OCI-LY1 (cell line): ENCODE data around the gene ADGRA3.

Experiments
- H2AFZ ChIP-seq: fragments of 200-600 bp; sonication (generic), shearing (Covaris generic); 2 replicates; pipeline ENCODE4 v1.6.0; 2014; ENCODE audit warnings: antibody characterized with exemption, mild to moderate bottlenecking, low read length
- H3F3A ChIP-seq: fragments of 200-600 bp; sonication (generic), shearing (Covaris generic); 2 replicates; pipeline ENCODE4 v1.6.0; 2014; ENCODE audit warnings: mild to moderate bottlenecking, antibody characterized with exemption, low read length, moderate library complexity; ENCODE audit not compliant: insufficient read depth
- H3K27ac ChIP-seq: fragments of 200-600 bp; sonication (generic); 2 replicates; pipeline ENCODE4 v1.5.1; 2014; ENCODE audit warnings: low read length, mixed run types, mild to moderate bottlenecking, low read depth; ENCODE audit not compliant: poor library complexity, severe bottlenecking
- H3K27me3 ChIP-seq: fragments of 200-600 bp; sonication (generic); 2 replicates; pipeline ENCODE4 v1.6.0; 2014; ENCODE audit warnings: antibody characterized with exemption, mild to moderate bottlenecking, low read length, moderate library complexity; ENCODE audit not compliant: insufficient read depth
- H3K36me3 ChIP-seq: fragments of 200-600 bp; sonication (generic); 2 replicates; pipeline ENCODE4 v1.6.1; 2014; ENCODE audit warnings: mild to moderate bottlenecking, antibody characterized with exemption, low read length, moderate library complexity, mixed read lengths; ENCODE audit not compliant: insufficient read depth
- H3K4me1 ChIP-seq: fragments of 200-600 bp; sonication (generic); 2 replicates; pipeline ENCODE4 v1.5.1; 2014; ENCODE audit warnings: mild to moderate bottlenecking, low read length, moderate library complexity; ENCODE audit not compliant: insufficient read depth, severe bottlenecking
- H3K4me2 ChIP-seq: fragments of 200-600 bp; sonication (generic), shearing (Covaris generic); 2 replicates; pipeline ENCODE4 v1.6.1; 2014; ENCODE audit warnings: low read length
- H3K4me3 ChIP-seq: fragments of 200-600 bp; sonication (generic); 2 replicates; pipeline ENCODE4 v1.5.1; 2014; ENCODE audit warnings: low read length, low read depth, mild to moderate bottlenecking, mixed read lengths; ENCODE audit not compliant: poor library complexity, severe bottlenecking
- H3K79me2 ChIP-seq: fragments of 200-600 bp; shearing (Covaris generic); 2 replicates; pipeline ENCODE4 v1.6.1; 2016; ENCODE audit warnings: mixed run types, low read length, mixed read lengths; ENCODE audit not compliant: insufficient read depth
- H3K9ac ChIP-seq: fragments of 200-600 bp; sonication (generic), shearing (Covaris generic); 2 replicates; pipeline ENCODE4 v1.6.1; 2014; ENCODE audit warnings: mild to moderate bottlenecking, low read length, mixed read lengths
- H3K9me2 ChIP-seq: fragments of 200-600 bp; sonication (generic), shearing (Covaris generic); 2 replicates; pipeline ENCODE4 v1.6.1; 2014; ENCODE audit warnings: low read depth, mild to moderate bottlenecking, low read length, mixed read lengths
- H3K9me3 ChIP-seq: fragments of 200-600 bp; shearing (Covaris generic); 2 replicates; pipeline ENCODE4 v1.6.1; 2014; ENCODE audit warnings: low read length, mixed read lengths
- H4K20me1 ChIP-seq: fragments of 200-600 bp; sonication (generic), shearing (Covaris generic); 2 replicates; pipeline ENCODE4 v1.6.0; 2016; ENCODE audit warnings: mild to moderate bottlenecking, low read length; ENCODE audit not compliant: insufficient read depth
- EZH2 ChIP-seq: fragments of 200-600 bp; sonication (generic), shearing (Covaris generic); IDR thresholded peaks from 2 replicates; pipeline ENCODE4 v1.8.0; 2017; ENCODE audit warnings: borderline replicate concordance, mixed run types, mild to moderate bottlenecking, antibody characterized with exemption, low read length, moderate library complexity, mixed read lengths
- TF ChIP-seq, protein P1 (sequence below): fragments of 200-600 bp; sonication (generic), shearing (Covaris generic); IDR thresholded peaks from 2 replicates; pipeline ENCODE4 v1.5.1; 2017; ENCODE audit warnings: mild to moderate bottlenecking, antibody characterized with exemption, low read length, moderate library complexity, mixed read lengths

Gene ADGRA3

GRCh38 chr4:22496165-22496813 is 19.6 kb downstream of the ADGRA3 start:
- Histone ChIP-seq H3K4me2 (no peak overlapping the region), H3K36me3 (no peaks in the 10 kb centered on the region), H3F3A (no peaks in the 10 kb centered on the region), H2AFZ (no peak overlapping the region), H3K9ac (no peak overlapping the region), H3K27ac (no peak overlapping the region), H3K79me2 (no peaks in the 10 kb centered on the region), H3K9me2 (no peaks in the 10 kb centered on the region), H4K20me1 (no peaks in the 10 kb centered on the region), H3K27me3 (no peaks in the 10 kb centered on the region), H3K4me1 (no peaks in the 10 kb centered on the region), H3K9me3 (no peaks in the 10 kb centered on the region), H3K4me3 (no peak overlapping the region)
- TF ChIP-seq, protein P1, sequence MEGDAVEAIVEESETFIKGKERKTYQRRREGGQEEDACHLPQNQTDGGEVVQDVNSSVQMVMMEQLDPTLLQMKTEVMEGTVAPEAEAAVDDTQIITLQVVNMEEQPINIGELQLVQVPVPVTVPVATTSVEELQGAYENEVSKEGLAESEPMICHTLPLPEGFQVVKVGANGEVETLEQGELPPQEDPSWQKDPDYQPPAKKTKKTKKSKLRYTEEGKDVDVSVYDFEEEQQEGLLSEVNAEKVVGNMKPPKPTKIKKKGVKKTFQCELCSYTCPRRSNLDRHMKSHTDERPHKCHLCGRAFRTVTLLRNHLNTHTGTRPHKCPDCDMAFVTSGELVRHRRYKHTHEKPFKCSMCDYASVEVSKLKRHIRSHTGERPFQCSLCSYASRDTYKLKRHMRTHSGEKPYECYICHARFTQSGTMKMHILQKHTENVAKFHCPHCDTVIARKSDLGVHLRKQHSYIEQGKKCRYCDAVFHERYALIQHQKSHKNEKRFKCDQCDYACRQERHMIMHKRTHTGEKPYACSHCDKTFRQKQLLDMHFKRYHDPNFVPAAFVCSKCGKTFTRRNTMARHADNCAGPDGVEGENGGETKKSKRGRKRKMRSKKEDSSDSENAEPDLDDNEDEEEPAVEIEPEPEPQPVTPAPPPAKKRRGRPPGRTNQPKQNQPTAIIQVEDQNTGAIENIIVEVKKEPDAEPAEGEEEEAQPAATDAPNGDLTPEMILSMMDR, result no peak
- TF ChIP-seq EZH2, result no peak

- Histone ChIP-seq H3K36me3 (no peaks in the 10 kb centered on the region), H3K9me3 (no peaks in the 10 kb centered on the region), H4K20me1 (no peaks in the 10 kb centered on the region), H3F3A (no peaks in the 10 kb centered on the region), H3K27me3 (no peaks in the 10 kb centered on the region), H2AFZ (no peak overlapping the region), H3K4me2 (no peak overlapping the region), H3K4me3 (no peak overlapping the region), H3K79me2 (no peaks in the 10 kb centered on the region), H3K4me1 (no peaks in the 10 kb centered on the region), H3K27ac (no peak overlapping the region), H3K9me2 (no peaks in the 10 kb centered on the region), H3K9ac (no peak overlapping the region)
- TF ChIP-seq EZH2, result no peak
- TF ChIP-seq, protein P1, result no peak
Measured at GRCh38 chr4:22493523-22493922, 22.3 kb downstream of the ADGRA3 start.

DNA sequence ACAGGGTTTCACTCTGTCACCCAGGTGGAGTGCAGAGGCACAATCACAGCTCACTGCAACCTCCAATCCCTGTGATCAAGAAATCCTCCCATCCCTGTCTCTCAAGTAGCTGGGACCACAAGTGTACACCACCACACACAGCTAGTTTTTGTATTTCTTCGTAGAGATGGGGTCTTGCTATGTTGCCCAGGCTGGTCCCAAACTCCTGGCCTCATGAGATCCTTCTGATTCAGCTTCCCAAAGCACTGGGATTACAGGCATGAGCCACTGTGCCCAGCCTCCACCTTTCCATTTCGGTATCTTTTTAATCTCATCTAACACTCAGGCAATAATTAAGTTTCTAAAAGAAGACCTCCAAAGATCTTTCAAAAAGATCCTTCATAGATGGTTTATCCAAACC is 22.9 kb downstream of the ADGRA3 start:
- Histone ChIP-seq H2AFZ (no peak overlapping the region), H3K9ac (no peak overlapping the region), H3K27ac (no peak overlapping the region), H4K20me1 (no peaks in the 10 kb centered on the region), H3K4me3 (no peak overlapping the region), H3K9me3 (no peaks in the 10 kb centered on the region), H3K36me3 (no peaks in the 10 kb centered on the region), H3K4me1 (no peaks in the 10 kb centered on the region), H3K4me2 (no peak overlapping the region), H3K9me2 (no peaks in the 10 kb centered on the region), H3K27me3 (no peaks in the 10 kb centered on the region), H3F3A (no peaks in the 10 kb centered on the region), H3K79me2 (no peaks in the 10 kb centered on the region)
- TF ChIP-seq, protein P1, result no peak
- no peak for TF ChIP-seq EZH2
